ENCODE data around the gene ERVW-1. TPM values are rescaled to one million over a fixed set of nuclear protein-coding genes. Genes with fewer than 3 reads are reported as not detected.
A peak's percentile ranks its signal among the peaks of the same experiment; 100 is the strongest.
"Not testable (repeated sequence)": the region's sequence is repeated elsewhere in the genome, so short reads cannot be mapped to it uniquely, and the experiment has no call there.

ERVW-1 gene
- polyA plus RNA-seq, 3 donors from 2014 or later: not detected

DNA sequence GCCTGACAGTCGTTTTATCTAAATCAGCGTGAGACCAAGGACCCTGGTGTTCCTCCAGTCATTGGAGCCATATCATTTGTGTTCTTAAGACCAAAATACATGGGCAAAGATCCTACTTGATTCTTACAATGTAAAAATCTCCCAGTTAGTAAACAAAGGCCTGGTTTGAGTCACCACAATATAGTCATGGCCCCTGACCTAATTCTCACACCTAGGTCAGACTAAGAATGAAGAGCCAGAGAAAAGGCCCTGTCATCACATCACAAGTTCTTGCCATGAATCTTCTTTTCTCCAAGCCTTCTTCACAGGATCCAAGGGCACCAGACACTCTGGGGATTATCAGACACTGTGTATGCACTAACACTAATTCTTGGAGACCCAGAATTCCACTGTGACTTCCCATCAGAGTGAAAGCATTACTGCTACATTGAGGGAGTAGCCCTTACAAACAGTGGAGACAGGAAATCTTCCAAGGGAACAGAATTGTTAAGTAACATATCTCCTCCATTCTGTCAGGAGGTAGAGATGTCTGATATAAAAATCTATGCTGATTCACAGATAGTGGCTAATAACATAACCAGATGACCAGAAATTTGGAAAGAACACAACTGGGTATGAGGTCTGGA, 7.6 kb upstream of the ERVW-1 start:
- Mint-ChIP-seq H3K36me3 (peaks cover 11 to 17% (median 13%) of the 10 kb centered on the region in 3 donors), H3K4me3 (no peak overlapping the region), H3K27me3 (ENCODE audit: low read depth in 3 of 3) (no peaks in the 10 kb centered on the region), H3K9me3 (no peaks in the 10 kb centered on the region), H3K27ac (no peak overlapping the region), H3K4me1 (no peaks in the 10 kb centered on the region)
- DNase-seq: no peak

- not testable (repeated sequence) for H3K9me3 Mint-ChIP-seq; H3K27ac Mint-ChIP-seq; H3K4me3 Mint-ChIP-seq; H3K27me3 Mint-ChIP-seq (ENCODE audit: low read depth in 3 of 3); DNase-seq; H3K4me1 Mint-ChIP-seq
- peaks cover 5 to 12% (median 11%) of the 10 kb centered on the region in 3 donors for H3K36me3 Mint-ChIP-seq
These were observed 6.5 kb upstream of the ERVW-1 start for GRCh38 chr7:92484226-92484625.

- not testable (repeated sequence) for H3K36me3 Mint-ChIP-seq, H3K4me1 Mint-ChIP-seq, H3K4me3 Mint-ChIP-seq
These were observed 5.9 kb upstream of the ERVW-1 start for GRCh38 chr7:92483624-92484023.

GRCh38 chr7:92479146-92479545, 1.4 kb upstream of the ERVW-1 start:
- H3K4me3 Mint-ChIP-seq; H3K27ac Mint-ChIP-seq; H3K27me3 Mint-ChIP-seq (ENCODE audit: low read depth in 3 of 3); DNase-seq; H3K36me3 Mint-ChIP-seq; H3K9me3 Mint-ChIP-seq; H3K4me1 Mint-ChIP-seq: not testable (repeated sequence)

More at GRCh38 chr7:92483624-92484023, 5.9 kb upstream of the ERVW-1 start:
- H3K9me3 Mint-ChIP-seq; H3K27me3 Mint-ChIP-seq (ENCODE audit: low read depth in 3 of 3); DNase-seq; H3K27ac Mint-ChIP-seq: not testable (repeated sequence)

- no peaks in the 10 kb centered on the region for H3K27me3 Mint-ChIP-seq (ENCODE audit: low read depth in 3 of 3)
- no peak overlapping the region for H3K27ac Mint-ChIP-seq
- DNase-seq: no peak
- no peak overlapping the region for H3K4me3 Mint-ChIP-seq
- no peaks in the 10 kb centered on the region for H3K9me3 Mint-ChIP-seq
- no peaks in the 10 kb centered on the region for H3K4me1 Mint-ChIP-seq
- H3K36me3 Mint-ChIP-seq: peaks cover 0 to 9% (median 6%) of the 10 kb centered on the region in 3 donors
These were observed 965 bp upstream of the ERVW-1 start for GRCh38 chr7:92478711-92479110.

DNA sequence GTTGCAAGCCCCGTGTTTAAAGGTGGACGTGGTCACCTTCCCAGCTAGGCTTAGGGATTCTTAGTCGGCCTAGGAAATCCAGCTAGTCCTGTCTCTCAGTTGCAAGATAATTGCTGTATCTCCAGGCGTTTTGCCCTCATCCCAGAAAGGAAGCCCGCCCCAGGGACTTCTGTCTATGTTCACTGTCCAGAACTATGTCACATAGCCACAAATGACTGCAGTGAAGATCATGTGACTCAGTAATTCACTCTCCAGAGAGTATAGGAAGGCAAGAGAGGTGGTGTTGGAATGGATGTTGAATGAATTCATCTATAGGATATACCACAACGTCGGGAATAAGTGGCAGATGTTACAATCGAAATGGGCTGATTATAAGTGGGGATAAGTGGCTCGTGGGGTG, 349 bp upstream of the ERVW-1 start:
- Mint-ChIP-seq H3K27me3 (ENCODE audit: low read depth in 3 of 3) (no peaks in the 10 kb centered on the region), H3K36me3 (peaks cover 0 to 9% (median 6%) of the 10 kb centered on the region in 3 donors), H3K27ac (no peak overlapping the region), H3K4me3 (no peak overlapping the region), H3K9me3 (no peaks in the 10 kb centered on the region), H3K4me1 (no peaks in the 10 kb centered on the region)
- DNase-seq: no peak

GRCh38 chr7:92475851-92476590, 1.7 kb downstream of the ERVW-1 start:
- H3K36me3 Mint-ChIP-seq; H3K27ac Mint-ChIP-seq; H3K4me3 Mint-ChIP-seq; DNase-seq; H3K9me3 Mint-ChIP-seq; H3K4me1 Mint-ChIP-seq; H3K27me3 Mint-ChIP-seq (ENCODE audit: low read depth in 3 of 3): not testable (repeated sequence)

DNA sequence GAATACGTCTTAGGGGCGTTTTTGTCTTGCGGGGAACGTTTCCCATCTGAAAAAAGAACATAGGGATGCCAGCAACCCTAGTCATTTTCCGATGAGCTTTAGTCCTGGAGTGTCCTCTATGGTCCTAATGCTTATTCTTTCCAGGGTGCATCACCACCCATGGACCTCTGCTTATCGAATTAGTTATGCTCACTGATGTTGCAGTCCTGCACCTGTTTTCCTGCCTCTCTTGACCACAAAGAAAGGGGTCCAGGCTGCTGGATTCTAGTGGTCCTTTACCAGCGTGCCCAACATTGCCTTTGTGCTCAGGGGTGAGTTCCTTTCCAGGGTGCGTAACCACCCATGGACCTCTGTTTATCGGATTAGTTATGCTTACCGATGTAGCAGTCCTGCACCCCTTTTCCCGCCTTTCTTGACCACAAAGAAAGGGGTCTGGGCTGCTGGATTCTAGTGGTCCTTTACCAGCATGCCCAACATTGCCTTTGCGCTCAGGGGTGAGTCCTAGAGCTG, 2.4 kb downstream of the ERVW-1 start:
- H3K4me3 Mint-ChIP-seq; DNase-seq; H3K36me3 Mint-ChIP-seq; H3K9me3 Mint-ChIP-seq; H3K27me3 Mint-ChIP-seq (ENCODE audit: low read depth in 3 of 3); H3K4me1 Mint-ChIP-seq; H3K27ac Mint-ChIP-seq: not testable (repeated sequence)

GRCh38 chr7:92473989-92474388, 3.8 kb downstream of the ERVW-1 start:
- H3K4me3 Mint-ChIP-seq; DNase-seq; H3K27ac Mint-ChIP-seq; H3K9me3 Mint-ChIP-seq; H3K27me3 Mint-ChIP-seq (ENCODE audit: low read depth in 3 of 3); H3K4me1 Mint-ChIP-seq: not testable (repeated sequence)
- peaks cover 9 to 17% (median 11%) of the 10 kb centered on the region in 3 donors for H3K36me3 Mint-ChIP-seq

- not testable (repeated sequence) for H3K4me3 Mint-ChIP-seq; H3K27me3 Mint-ChIP-seq (ENCODE audit: low read depth in 3 of 3); DNase-seq; H3K9me3 Mint-ChIP-seq; H3K27ac Mint-ChIP-seq; H3K4me1 Mint-ChIP-seq
- H3K36me3 Mint-ChIP-seq: peaks cover 15 to 34% (median 32%) of the 10 kb centered on the region in 3 donors
These were observed 9.2 kb downstream of the ERVW-1 start for GRCh38 chr7:92468589-92468988.

GRCh38 chr7:92466682-92467081, 11.1 kb downstream of the ERVW-1 start:
- Mint-ChIP-seq H3K4me3 (no peak overlapping the region), H3K36me3 (peaks cover 15 to 41% (median 34%) of the 10 kb centered on the region in 3 donors), H3K4me1 (no peaks in the 10 kb centered on the region), H3K27ac (no peak overlapping the region), H3K27me3 (ENCODE audit: low read depth in 3 of 3) (no peaks in the 10 kb centered on the region), H3K9me3 (peaks cover 0 to 2% (median 0%) of the 10 kb centered on the region in 6 donors)
- no peak for DNase-seq

- Mint-ChIP-seq H3K4me3 (no peak overlapping the region), H3K36me3 (peaks cover 10 to 38% (median 34%) of the 10 kb centered on the region in 3 donors), H3K27ac (no peak overlapping the region), H3K9me3 (peaks cover 0 to 2% (median 0%) of the 10 kb centered on the region in 6 donors), H3K27me3 (ENCODE audit: low read depth in 3 of 3) (no peaks in the 10 kb centered on the region), H3K4me1 (no peaks in the 10 kb centered on the region)
- no peak for DNase-seq
These were observed 13.2 kb downstream of the ERVW-1 start for GRCh38 chr7:92464515-92464914.

GRCh38 chr7:92462560-92462959, 15.2 kb downstream of the ERVW-1 start:
- Mint-ChIP-seq H3K27me3 (ENCODE audit: low read depth in 3 of 3) (no peaks in the 10 kb centered on the region), H3K36me3 (peaks cover 9 to 29% (median 28%) of the 10 kb centered on the region in 3 donors), H3K27ac (no peak overlapping the region), H3K9me3 (no peaks in the 10 kb centered on the region), H3K4me1 (no peaks in the 10 kb centered on the region), H3K4me3 (no peak overlapping the region)
- DNase-seq: no peak

DNA sequence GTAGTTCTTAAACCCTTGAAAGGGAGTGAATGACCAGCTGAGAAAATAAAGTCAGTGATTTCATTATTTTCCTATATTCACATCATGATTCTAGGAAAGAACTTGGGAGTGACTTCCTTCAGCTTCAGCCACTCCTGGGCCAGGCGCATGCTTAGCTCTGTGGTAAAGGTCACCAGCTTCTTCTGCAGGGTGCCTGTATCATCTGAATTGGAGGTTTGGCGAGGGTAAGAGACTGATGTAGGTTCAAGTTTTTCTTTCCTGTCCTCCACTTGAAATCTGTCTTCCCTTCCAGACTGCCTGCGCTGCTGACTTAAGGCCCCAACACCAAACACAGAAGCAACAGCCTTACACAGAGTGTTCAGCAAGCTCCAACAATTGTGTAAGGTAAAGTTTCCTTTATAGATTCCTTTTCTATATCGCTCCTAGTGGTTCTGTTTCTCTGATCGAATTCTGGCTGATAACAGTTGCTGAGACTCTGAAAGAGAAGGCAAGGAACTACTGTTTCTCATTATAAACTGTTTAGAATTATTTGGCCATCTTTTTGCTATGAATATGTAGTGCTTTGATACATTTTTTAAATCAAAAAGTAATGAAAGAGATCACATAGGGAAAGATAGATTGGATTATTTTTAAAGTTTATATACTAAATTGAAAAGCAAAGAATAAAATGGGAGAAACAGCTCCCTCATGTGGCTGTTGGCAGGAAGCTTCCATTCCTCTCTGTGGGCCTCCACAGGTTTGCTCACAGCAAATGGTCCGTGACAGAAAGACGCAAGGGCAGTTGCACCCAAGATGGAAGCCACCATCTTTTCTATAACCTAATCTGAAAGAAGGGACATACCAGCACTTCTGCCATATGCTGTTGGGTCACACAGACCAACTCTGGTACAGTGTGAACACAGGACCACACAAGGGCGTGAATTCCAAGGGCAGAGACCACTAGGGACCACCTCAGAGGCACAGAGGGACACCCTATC, 16.4 kb downstream of the ERVW-1 start:
- DNase-seq: peak in 1 of 3 donors; percentile 21
- Mint-ChIP-seq H3K36me3 (peaks cover 12 to 23% (median 23%) of the 10 kb centered on the region in 3 donors), H3K4me3 (no peak overlapping the region), H3K27ac (no peak overlapping the region), H3K4me1 (no peaks in the 10 kb centered on the region), H3K27me3 (ENCODE audit: low read depth in 3 of 3) (no peaks in the 10 kb centered on the region), H3K9me3 (no peaks in the 10 kb centered on the region)

All from immature natural killer cell (primary cell).